Globus pallidus (tissue), 1 donor: ENCODE measurements around the gene SAYSD1.

Experiments
- DNase-seq: peaks from one replicate; pipeline ENCODE4 v3.0.0-alpha.2; 2015; ENCODE audit warnings: low spot score

SAYSD1 gene

DNA sequence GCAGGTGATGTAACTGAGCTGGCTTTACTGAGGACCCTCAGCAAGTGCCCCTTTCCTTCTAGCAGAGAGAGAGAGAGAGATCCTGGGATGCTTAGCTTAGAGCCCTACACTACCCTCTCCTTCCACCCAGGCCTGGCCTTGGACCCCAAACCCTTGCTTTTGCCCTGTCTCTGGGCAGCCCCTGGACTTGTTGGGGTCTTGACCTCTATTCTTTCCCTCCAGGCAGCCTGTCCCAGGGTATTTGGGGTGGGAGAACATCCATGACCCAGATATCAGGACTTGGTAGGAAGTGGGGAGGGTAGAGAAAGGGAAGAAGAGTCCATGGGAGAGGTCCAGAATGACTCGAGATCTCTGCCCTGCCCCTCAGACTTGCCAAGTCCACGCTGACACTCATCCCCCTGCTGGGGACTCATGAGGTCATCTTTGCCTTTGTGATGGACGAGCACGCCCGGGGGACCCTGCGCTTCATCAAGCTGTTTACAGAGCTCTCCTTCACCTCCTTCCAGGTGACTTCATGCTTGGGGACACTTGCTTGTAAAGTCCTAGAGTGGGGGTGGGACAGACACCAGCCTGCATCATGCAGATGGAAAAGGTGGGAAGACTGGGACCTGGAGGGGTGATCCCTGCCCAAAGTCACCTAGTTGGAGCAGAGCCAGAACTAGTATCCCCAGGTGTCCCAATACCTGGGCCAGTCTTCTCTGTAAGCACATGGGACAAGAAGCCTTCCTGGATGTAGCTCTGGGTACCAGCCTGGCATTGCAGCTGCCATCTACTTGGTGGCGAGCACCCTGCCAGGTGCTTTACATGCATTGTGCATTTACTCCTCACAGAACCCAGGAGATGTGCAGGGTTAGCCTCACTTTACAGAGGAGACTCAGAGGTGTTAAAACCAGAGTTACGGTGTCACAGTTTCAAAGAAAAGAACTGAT lies 35.5 kb downstream of the SAYSD1 start:
- no peak for DNase-seq

- no peak for DNase-seq
These were observed 36.3 kb downstream of the SAYSD1 start for GRCh38 chr6:39078695-39079094.

- DNase-seq: no peak
These were observed 36.9 kb downstream of the SAYSD1 start for GRCh38 chr6:39077882-39078594.

DNA sequence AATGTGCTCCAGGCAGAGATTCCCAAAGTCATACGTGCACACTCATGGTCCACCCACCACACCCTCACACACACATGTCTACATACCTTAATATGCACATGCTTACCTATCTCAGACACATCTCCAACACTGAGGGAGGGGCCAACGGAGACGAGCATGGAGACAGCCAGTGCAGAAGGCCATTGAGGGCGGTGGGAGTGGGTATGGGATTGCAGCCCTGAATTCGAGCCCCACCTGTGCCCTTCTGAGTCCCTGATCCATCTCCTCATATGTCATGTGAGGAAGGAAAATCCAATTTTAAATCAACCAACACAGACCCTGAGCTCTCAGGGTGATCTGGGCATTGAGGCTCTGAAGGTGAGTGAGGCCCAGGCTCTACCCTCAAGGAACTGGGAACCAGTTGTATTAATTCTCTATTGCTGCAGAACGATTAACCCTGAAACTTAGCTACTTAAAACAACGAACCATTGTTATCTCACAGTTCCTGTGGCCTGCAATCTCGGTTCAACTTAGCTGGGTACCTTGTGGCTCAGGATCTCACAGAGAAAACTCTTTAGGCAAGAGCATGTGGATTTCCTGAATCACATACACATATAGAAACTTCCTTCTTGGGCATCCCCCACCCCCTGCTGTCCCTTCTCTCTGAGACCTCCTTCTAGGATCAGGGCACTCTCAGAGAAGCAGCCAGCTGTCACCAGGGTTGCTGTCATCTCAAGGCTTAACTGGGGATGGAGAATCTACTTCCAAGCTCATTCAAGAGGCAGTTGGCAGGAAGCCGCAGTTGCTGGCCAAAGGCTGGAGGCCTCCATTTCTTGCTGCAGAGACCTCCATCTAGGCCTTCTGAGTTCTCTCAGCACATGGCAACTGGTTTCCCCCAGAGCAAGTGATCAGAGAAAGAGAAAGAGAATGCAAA lies 38.1 kb downstream of the SAYSD1 start:
- no peak for DNase-seq

GRCh38 chr6:39075807-39076622 lies 39.0 kb downstream of the SAYSD1 start:
- no peak for DNase-seq

- no peak for DNase-seq
These were observed 39.8 kb downstream of the SAYSD1 start for GRCh38 chr6:39075010-39075686.

DNA sequence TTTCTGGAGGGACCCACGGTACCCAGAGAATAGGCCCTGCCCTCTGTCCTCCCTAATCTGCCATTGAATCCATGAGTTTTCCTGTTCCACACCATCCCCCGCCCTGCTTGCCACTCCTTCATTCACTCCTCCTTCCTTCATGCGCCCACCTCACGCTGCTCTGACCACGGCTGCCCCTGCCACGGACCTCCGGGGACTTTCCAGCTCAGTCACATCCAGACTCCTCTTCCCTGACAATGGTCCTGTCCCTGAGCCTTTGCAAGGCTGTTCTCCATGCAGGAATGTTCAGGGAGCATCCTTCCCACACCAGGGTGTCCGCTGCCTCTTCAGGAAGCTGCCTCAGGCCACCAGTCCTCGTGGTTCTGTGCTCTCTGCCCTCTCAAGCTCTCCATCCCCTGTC lies 40.5 kb downstream of the SAYSD1 start:
- no peak for DNase-seq

DNA sequence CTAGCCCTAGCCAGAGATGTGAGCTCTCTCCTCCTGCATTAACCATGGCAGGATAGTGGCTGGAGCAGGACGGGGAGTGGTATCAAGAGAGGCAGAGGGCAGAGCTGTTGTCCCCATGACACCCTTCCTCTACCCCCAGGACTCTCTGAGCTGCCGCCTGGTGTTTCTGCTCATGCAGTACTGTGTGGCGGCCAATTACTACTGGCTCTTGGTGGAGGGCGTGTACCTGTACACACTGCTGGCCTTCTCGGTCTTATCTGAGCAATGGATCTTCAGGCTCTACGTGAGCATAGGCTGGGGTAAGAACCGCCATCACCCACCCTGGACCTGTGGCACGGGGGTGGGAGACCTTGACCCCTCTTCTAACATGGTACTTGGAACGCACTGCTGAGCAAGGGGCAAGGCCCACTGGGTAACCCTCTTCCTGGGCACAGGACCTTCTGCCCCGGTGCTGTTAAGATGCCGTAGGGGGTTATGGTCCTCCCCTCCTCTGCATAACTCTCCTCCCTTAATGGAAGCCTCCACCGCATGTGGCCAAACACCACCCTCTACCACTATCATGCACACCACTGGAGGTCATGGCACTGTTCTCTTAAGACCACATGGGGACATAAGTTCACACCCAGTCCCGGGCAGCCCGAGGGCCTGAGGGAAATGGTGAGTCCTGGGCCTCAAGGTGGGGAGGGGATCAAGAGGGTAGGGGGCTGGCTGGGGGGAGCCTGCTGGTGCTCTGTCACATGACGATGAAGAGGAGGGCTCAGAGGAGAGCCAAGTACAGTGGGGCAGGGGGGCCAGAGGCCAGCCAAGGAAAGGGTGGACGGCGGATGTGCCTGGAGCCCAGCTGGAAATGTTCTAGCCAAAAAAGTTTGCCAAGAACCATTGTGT lies 41.3 kb downstream of the SAYSD1 start:
- no peak for DNase-seq

DNA sequence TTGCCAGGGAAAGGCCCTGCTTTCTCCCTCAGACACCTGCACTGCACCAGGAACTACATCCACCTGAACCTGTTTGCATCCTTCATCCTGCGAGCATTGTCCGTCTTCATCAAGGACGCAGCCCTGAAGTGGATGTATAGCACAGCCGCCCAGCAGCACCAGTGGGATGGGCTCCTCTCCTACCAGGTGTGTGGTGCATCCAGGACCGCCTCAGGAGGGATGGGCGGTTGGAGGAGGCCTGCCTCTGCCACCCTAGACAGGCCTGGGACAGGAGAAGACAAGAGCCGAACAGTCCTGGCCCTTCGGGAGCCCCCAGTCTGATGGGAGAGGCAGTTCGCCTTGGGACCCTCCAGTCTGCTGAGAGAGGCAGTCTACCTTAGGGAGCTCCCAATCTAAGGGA lies 42.2 kb downstream of the SAYSD1 start:
- DNase-seq: no peak

DNA sequence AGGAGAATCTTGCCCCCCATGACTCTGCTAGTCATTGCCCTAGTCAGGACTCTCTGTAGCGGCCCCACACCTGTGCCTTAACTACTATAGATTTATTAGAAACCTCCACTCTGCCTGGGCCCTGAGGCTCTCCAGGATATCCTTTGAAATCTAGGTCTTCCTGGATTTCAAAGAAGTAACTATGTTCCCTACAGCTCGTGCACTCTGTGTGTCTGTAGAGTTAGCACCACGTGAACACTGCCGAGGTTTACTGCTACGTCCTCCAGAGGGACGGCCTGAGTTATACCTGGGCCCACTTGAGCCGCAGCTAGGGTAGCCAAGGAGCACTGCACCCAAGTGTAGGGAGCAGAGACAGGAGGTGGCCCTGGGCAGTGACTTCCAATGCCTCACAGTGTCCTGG lies 46.6 kb downstream of the SAYSD1 start:
- DNase-seq: no peak

GRCh38 chr6:39065561-39065960 lies 49.4 kb downstream of the SAYSD1 start:
- no peak for DNase-seq

DNA sequence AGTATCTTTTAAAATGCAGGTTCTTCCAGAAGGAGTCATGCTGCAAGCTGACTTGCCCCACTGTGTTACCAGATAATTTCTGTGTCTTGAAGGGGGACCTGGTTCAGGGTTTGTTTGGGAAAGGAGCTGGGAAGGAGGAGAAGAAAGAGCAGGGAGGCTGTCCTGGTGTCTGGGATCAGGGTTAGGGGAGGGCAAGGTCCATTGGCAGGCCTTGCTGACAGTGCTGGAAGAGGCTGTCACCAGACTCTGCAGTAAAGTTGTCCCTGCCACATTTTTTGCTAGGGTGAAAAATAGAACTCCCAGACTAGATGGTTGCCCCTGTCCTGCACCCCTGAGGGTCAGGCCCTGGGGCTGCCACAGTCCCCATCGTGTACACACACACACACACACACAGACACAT lies 51.5 kb downstream of the SAYSD1 start:
- DNase-seq: no peak

DNA sequence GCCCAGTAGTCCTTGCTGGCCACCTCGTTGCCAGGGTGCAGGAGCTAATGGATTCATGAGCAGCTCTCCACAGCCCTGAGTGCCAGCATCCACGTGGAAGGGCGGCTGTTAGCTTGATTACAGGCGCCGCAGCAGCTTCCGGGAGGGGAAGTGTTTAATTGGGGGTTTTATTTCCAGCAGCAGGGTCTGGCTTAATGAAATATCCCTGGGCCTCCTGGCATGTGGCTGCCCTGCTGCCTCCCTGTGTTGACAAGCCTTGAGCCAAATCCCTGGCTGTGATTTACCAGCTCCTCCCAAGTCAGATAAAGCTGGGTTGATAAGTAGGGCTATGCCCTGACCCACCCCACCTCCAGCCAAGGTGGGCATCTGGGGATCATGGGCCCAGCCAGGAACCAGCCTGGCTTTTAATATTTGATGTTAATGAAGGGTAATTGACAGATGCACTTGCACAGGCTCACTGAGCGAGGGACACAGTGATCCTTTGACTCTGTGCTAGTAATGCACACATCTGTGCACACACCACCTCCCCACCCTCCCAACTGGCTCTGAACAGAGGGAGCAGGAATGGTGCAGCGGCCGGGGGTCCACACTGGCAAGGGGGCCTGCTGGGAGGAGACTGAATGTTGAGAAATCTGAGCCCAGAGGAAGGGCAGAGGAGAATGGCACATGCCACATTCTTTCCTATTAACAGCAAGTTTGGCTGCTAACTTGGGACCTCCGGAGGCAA lies 52.8 kb downstream of the SAYSD1 start:
- no peak for DNase-seq

GRCh38 chr6:39061588-39061987 lies 53.4 kb downstream of the SAYSD1 start:
- DNase-seq: no peak

DNA sequence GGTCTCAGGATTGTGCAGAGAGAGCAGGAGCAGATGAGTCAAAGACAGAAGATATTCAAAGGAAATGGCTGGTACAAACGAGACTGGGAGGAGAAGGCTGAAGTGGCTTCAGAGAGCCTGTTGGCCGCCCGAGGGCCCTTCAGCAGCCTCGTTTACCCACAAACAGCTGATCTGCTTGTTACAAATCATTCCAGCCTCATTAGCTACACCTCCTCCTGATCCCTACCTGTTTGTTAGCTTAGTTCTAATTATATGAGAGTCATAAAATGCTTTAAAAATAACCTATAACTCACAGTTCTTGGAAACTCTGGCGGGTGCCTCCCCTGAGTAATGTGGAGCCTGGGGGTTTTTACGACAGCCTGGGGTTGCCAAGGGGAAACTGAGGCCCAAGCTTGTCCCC lies 53.8 kb downstream of the SAYSD1 start:
- no peak for DNase-seq

DNA sequence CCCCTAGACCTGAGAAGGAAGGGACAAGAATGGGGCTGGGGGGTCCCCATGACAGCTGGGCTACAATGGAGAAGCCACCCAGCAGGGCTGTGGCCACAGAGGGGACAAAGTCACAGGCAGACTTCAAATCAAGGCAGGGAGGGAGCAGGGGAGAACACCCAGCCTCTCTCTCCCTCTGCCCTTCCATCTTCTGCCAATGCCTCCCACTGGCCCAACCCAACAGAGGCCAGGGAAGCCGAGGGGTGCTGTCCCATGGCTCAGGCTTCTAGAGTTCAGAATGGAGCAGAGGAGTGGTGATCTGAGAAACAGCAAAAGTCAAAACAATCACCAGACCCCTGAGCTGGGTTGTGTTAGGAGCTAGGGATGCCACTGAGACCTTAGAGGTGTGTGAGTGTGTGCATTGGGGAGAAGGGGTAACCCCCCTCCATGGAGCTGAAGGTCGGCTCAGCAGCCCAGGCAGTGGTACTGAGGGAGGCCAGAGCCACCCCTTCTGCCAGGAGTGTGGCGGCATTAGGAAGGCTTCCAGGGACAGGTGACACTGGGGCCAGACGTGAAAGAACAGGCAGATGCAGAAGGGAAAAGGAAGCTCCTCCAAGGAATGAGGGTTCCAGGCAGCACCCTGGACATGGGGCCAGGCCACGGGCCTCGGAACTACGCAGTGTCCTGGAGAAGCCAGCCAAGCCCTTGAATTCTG lies 54.4 kb downstream of the SAYSD1 start:
- no peak for DNase-seq

DNA sequence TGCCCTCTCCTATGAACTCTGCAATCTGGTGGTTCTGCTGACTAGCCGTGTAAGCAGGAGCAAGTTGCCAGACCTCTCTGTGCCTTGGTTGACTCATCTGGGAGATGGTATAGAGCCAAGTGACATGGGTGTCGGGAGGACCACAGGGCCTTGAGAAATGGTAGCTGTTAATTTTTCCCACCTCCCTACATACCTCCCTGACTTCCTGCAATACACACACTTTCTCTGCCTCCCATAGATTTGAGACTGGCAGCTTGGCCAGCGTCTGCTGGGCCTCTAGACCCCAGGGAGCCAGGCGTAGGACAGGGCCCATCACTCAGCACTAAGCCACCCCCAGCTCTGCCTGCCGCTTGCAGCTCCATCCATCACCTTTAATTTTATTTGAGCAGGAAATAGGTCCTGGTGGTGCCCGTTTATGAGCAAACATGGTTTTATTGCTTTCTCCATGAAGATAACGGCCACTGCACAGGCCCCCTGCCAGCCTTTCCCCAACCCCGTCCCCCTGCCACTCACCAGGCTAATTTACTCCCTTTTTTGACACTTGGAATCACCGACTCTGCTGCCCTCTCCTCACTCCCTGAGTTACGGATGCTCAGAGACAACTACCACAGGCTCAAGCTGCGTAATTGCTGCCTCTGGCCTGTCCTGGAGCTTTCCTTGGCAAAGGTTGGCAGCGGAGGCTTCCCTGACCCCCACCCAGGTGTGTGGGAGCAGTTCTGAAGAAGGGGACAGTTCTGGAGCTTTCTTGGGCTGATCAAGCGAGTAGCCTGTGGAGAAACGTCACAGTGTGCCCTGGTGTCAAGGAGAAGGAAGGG lies 55.3 kb downstream of the SAYSD1 start:
- DNase-seq: no peak
